Activated CD4-positive, alpha-beta T cell treated with anti-CD3 and anti-CD28 coated beads, Interleukin-10, Interleukin-2, amounts not matched to agents 100 ng/mL and 50 ng/mL, durations not matched to agents 16 hours and 8 hours (primary cell): Measurements from ENCODE around the gene DDX60.
"Not testable (repeated sequence)": the region's sequence is repeated elsewhere in the genome, so short reads cannot be mapped to it uniquely, and the experiment has no call there.

Experiments used
- DNase-seq: peaks from one replicate; pipeline ENCODE4 v3.0.0-alpha.2; 2020

The DDX60 gene

GRCh38 chr4:168293386-168293975, 25.1 kb downstream of the DDX60 start:
- DNase-seq = no peak

- no peak for DNase-seq
Measured at GRCh38 chr4:168291242-168291641, 27.3 kb downstream of the DDX60 start.

GRCh38 chr4:168285850-168286249, 32.7 kb downstream of the DDX60 start:
- DNase-seq = not testable (repeated sequence)

- no peak for DNase-seq
Measured at GRCh38 chr4:168279556-168279955, 39.0 kb downstream of the DDX60 start.

GRCh38 chr4:168275836-168276235, 42.7 kb downstream of the DDX60 start:
- no peak for DNase-seq

- no peak for DNase-seq
Measured at GRCh38 chr4:168274871-168275270, 43.7 kb downstream of the DDX60 start.

- DNase-seq = peak; percentile 13
Measured at GRCh38 chr4:168273838-168274237, 44.7 kb downstream of the DDX60 start.

GRCh38 chr4:168272488-168272887, 46.1 kb downstream of the DDX60 start:
- no peak for DNase-seq

GRCh38 chr4:168269896-168270295, 48.7 kb downstream of the DDX60 start:
- no peak for DNase-seq

GRCh38 chr4:168265327-168265726, 53.2 kb downstream of the DDX60 start:
- DNase-seq = no peak

- no peak for DNase-seq
Measured at GRCh38 chr4:168264903-168265302, 53.6 kb downstream of the DDX60 start.

- DNase-seq = no peak
Measured at GRCh38 chr4:168263039-168263438, 55.5 kb downstream of the DDX60 start.

- no peak for DNase-seq
Measured at GRCh38 chr4:168259096-168259495, 59.5 kb downstream of the DDX60 start.

- no peak for DNase-seq
Measured at GRCh38 chr4:168257768-168258167, 60.8 kb downstream of the DDX60 start.

- DNase-seq = no peak
Measured at GRCh38 chr4:168248176-168248710, 70.3 kb downstream of the DDX60 start.

GRCh38 chr4:168247603-168248002, 70.9 kb downstream of the DDX60 start:
- DNase-seq = no peak

GRCh38 chr4:168241953-168242352, 76.6 kb downstream of the DDX60 start:
- no peak for DNase-seq

GRCh38 chr4:168240821-168241220, 77.7 kb downstream of the DDX60 start:
- no peak for DNase-seq

GRCh38 chr4:168221301-168221700, 97.3 kb downstream of the DDX60 start:
- DNase-seq = no peak

GRCh38 chr4:168220893-168221292, 97.7 kb downstream of the DDX60 start:
- DNase-seq = peak; percentile 1

- peak; percentile 19 for DNase-seq
Measured at GRCh38 chr4:168218645-168219044, 99.9 kb downstream of the DDX60 start.

- DNase-seq = not testable (repeated sequence)
Measured at GRCh38 chr4:168213511-168213910, 105.0 kb downstream of the DDX60 start.

- DNase-seq = no peak
Measured at GRCh38 chr4:168212656-168213055, 105.9 kb downstream of the DDX60 start.

- no peak for DNase-seq
Measured at GRCh38 chr4:168208957-168209614, 109.5 kb downstream of the DDX60 start.
